BLaER1 treated with 17β-estradiol and CSF1 and Interleukin-3, amounts not matched to agents 10 nM and 100 nM (cell line): ENCODE measurements around the gene EZR.
A peak's percentile ranks its signal among the peaks of the same experiment; 100 is the strongest.
"Not testable (repeated sequence)": the region's sequence is repeated elsewhere in the genome, so short reads cannot be mapped to it uniquely, and the experiment has no call there.

Experiments
- H3K27ac ChIP-seq, 11 experiments: shearing (Covaris generic); formaldehyde crosslinking; 2 replicates each; pipeline ENCODE4 v1.8.1; 2022
- H3K27me3 ChIP-seq, 11 experiments: shearing (Covaris generic); formaldehyde crosslinking; 2 replicates each; pipeline ENCODE4 v1.8.1; 2022
- H3K36me3 ChIP-seq, 11 experiments: shearing (Covaris generic); formaldehyde crosslinking; 2 replicates each; pipeline ENCODE4 v1.8.1; 2022
- H3K4me1 ChIP-seq, 10 experiments: shearing (Covaris generic); formaldehyde crosslinking; 2 replicates each; pipeline ENCODE4 v1.8.1; 2022
- H3K4me2 ChIP-seq, 11 experiments: shearing (Covaris generic); formaldehyde crosslinking; 2 replicates each; pipeline ENCODE4 v1.8.1; 2022
- H3K4me3 ChIP-seq, 10 experiments: shearing (Covaris generic); formaldehyde crosslinking; 2 replicates each; pipeline ENCODE4 v1.8.1; 2022
- H3K9ac ChIP-seq, 11 experiments: shearing (Covaris generic); formaldehyde crosslinking; 2 replicates each; pipeline ENCODE4 v1.8.1; 2022
- H3K9me3 ChIP-seq, 11 experiments: shearing (Covaris generic); formaldehyde crosslinking; replicated peaks in 1 of 11; 2 replicates each; pipeline ENCODE4 v1.8.1; 2022
- H4K20me1 ChIP-seq, 11 experiments: shearing (Covaris generic); formaldehyde crosslinking; 2 replicates each; pipeline ENCODE4 v1.8.1; 2022
- Cebpa-rat ChIP-seq, 11 experiments: shearing (Covaris generic); IDR thresholded peaks; 2 replicates each; pipeline ENCODE4 v1.8.1; 2022

The EZR gene

GRCh38 chr6:158847786-158848185, 28.6 kb upstream of the EZR start:
- H3K4me1 ChIP-seq, result peaks cover 0 to 61% (median 21%) of the 10 kb centered on the region in 10 experiments; a peak in 15 of 20 replicates
- H3K4me2 ChIP-seq, result no peak overlapping the region
- no peak overlapping the region for H3K4me3 ChIP-seq
- H3K27me3 ChIP-seq, result no peaks in the 10 kb centered on the region
- no peaks in the 10 kb centered on the region for H3K36me3 ChIP-seq
- H3K9me3 ChIP-seq, result no peaks in the 10 kb centered on the region
- no peak overlapping the region for H3K9ac ChIP-seq
- no peaks in the 10 kb centered on the region for H4K20me1 ChIP-seq
- H3K27ac ChIP-seq, result no peak overlapping the region
- no peak for TF ChIP-seq Cebpa-rat (IDR thresholded peaks at IDR 0.05)

GRCh38 chr6:158847012-158847529, 27.9 kb upstream of the EZR start:
- peak overlapping the region in 2 of 11 experiments; percentile 38 to 49; a peak in 3 of 22 replicates for H3K4me2 ChIP-seq
- H3K9ac ChIP-seq, result no peak overlapping the region
- H4K20me1 ChIP-seq, result no peaks in the 10 kb centered on the region
- no peak for TF ChIP-seq Cebpa-rat (IDR thresholded peaks at IDR 0.05)
- H3K9me3 ChIP-seq, result 0 out of 22 replicates have a peak, but pooled peaks cover 0 to 4% (median 0%) of the 10 kb centered on the region in 11 experiments
- H3K27me3 ChIP-seq, result no peaks in the 10 kb centered on the region
- no peaks in the 10 kb centered on the region for H3K36me3 ChIP-seq
- peaks cover 0 to 55% (median 18%) of the 10 kb centered on the region in 10 experiments; a peak in 10 of 20 replicates for H3K4me1 ChIP-seq
- H3K4me3 ChIP-seq, result no peak overlapping the region
- H3K27ac ChIP-seq, result no peak overlapping the region

- H3K9ac ChIP-seq, result no peak overlapping the region
- no peaks in the 10 kb centered on the region for H3K36me3 ChIP-seq
- no peak overlapping the region for H3K4me3 ChIP-seq
- H3K4me2 ChIP-seq, result peak overlapping the region in 4 of 11 experiments; percentile 11 to 70 (median 58); a peak in 4 of 22 replicates
- no peaks in the 10 kb centered on the region for H4K20me1 ChIP-seq
- no peak for TF ChIP-seq Cebpa-rat (IDR thresholded peaks at IDR 0.05)
- peaks cover 0 to 29% (median 6%) of the 10 kb centered on the region in 10 experiments; a peak in 9 of 20 replicates for H3K4me1 ChIP-seq
- H3K9me3 ChIP-seq, result 0 out of 22 replicates have a peak, but pooled peaks cover 0 to 6% (median 0%) of the 10 kb centered on the region in 11 experiments
- H3K27me3 ChIP-seq, result no peaks in the 10 kb centered on the region
- H3K27ac ChIP-seq, result no peak overlapping the region
These were observed 24.8 kb upstream of the EZR start for GRCh38 chr6:158843751-158844683.

- H3K9me3 ChIP-seq, result 0 out of 22 replicates have a peak, but pooled peaks cover 0 to 6% (median 0%) of the 10 kb centered on the region in 11 experiments
- no peak for TF ChIP-seq Cebpa-rat (IDR thresholded peaks at IDR 0.05)
These were observed 22.2 kb upstream of the EZR start for GRCh38 chr6:158841358-158841757.

GRCh38 chr6:158840465-158840864, 21.3 kb upstream of the EZR start:
- no peak overlapping the region for H3K4me3 ChIP-seq
- H3K4me2 ChIP-seq, result no peak overlapping the region
- no peaks in the 10 kb centered on the region for H3K27me3 ChIP-seq
- H3K9me3 ChIP-seq, result 0 out of 22 replicates have a peak, but pooled peaks cover 0 to 6% (median 0%) of the 10 kb centered on the region in 11 experiments
- TF ChIP-seq Cebpa-rat (IDR thresholded peaks at IDR 0.05), result no peak
- H3K9ac ChIP-seq, result no peak overlapping the region
- H4K20me1 ChIP-seq, result no peaks in the 10 kb centered on the region
- H3K36me3 ChIP-seq, result no peaks in the 10 kb centered on the region
- H3K4me1 ChIP-seq, result peaks cover 18 to 36% (median 23%) of the 10 kb centered on the region in 10 experiments
- no peak overlapping the region for H3K27ac ChIP-seq

More at GRCh38 chr6:158841358-158841757, 22.2 kb upstream of the EZR start:
- Histone ChIP-seq H3K4me1 (peaks cover 11 to 29% (median 14%) of the 10 kb centered on the region in 10 experiments), H3K9ac (no peak overlapping the region), H3K27ac (no peak overlapping the region), H3K4me3 (no peak overlapping the region), H3K36me3 (no peaks in the 10 kb centered on the region), H3K27me3 (no peaks in the 10 kb centered on the region), H4K20me1 (no peaks in the 10 kb centered on the region), H3K4me2 (no peak overlapping the region)

GRCh38 chr6:158839796-158840195, 20.6 kb upstream of the EZR start:
- Histone ChIP-seq H3K27ac (no peak overlapping the region), H3K27me3 (no peaks in the 10 kb centered on the region)
- TF ChIP-seq Cebpa-rat (IDR thresholded peaks at IDR 0.05), result no peak

GRCh38 chr6:158838790-158839189, 19.6 kb upstream of the EZR start:
- H3K9me3 ChIP-seq, H3K27me3 ChIP-seq, H4K20me1 ChIP-seq, H3K36me3 ChIP-seq, H3K4me3 ChIP-seq, H3K9ac ChIP-seq, H3K4me2 ChIP-seq, H3K27ac ChIP-seq: not testable (repeated sequence)
- H3K4me1 ChIP-seq, result peaks cover 18 to 33% (median 23%) of the 10 kb centered on the region in 10 experiments

More at GRCh38 chr6:158839796-158840195, 20.6 kb upstream of the EZR start:
- no peaks in the 10 kb centered on the region for H4K20me1 ChIP-seq
- no peak overlapping the region for H3K4me2 ChIP-seq
- 0 out of 22 replicates have a peak, but pooled peaks cover 0 to 6% (median 0%) of the 10 kb centered on the region in 11 experiments for H3K9me3 ChIP-seq
- no peak overlapping the region for H3K9ac ChIP-seq
- no peaks in the 10 kb centered on the region for H3K36me3 ChIP-seq
- H3K4me1 ChIP-seq, result peaks cover 18 to 39% (median 25%) of the 10 kb centered on the region in 10 experiments
- H3K4me3 ChIP-seq, result no peak overlapping the region

GRCh38 chr6:158837684-158838625, 18.8 kb upstream of the EZR start:
- Histone ChIP-seq H3K27ac (no peak overlapping the region), H4K20me1 (no peaks in the 10 kb centered on the region), H3K9ac (no peak overlapping the region), H3K4me3 (no peak overlapping the region), H3K4me2 (peak overlapping the region in 2 of 11 experiments; percentile 72 to 80; a peak in 1 of 22 replicates), H3K9me3 (0 out of 22 replicates have a peak, but pooled peaks cover 0 to 6% (median 0%) of the 10 kb centered on the region in 11 experiments), H3K4me1 (peaks cover 15 to 27% (median 21%) of the 10 kb centered on the region in 10 experiments), H3K27me3 (no peaks in the 10 kb centered on the region), H3K36me3 (no peaks in the 10 kb centered on the region)
- no peak for TF ChIP-seq Cebpa-rat (IDR thresholded peaks at IDR 0.05)
